ENCODE measurements around the gene CPE. TPM values are rescaled to one million over a fixed set of nuclear protein-coding genes. Genes with fewer than 3 reads are reported as not detected.

Gene CPE
- total RNA-seq, 3 donors from 2014 or later, result 106 to 129 (median 114) TPM

- H3K27me3 ChIP-seq, result no peaks in the 10 kb centered on the region
- H3K4me3 ChIP-seq, result peak overlapping the region in 1 of 3 donors; percentile 9
- intact Hi-C loops (cut with DNase I; ENCODE audit: low total_unique reads), result no loop called here
- H3K27ac ChIP-seq, result no peak overlapping the region
- H3K9me3 ChIP-seq, result no peaks in the 10 kb centered on the region
- H3K4me1 ChIP-seq, result no peaks in the 10 kb centered on the region
- no peaks in the 10 kb centered on the region for H3K36me3 ChIP-seq
- peak in 2 of 3 donors; percentile 16 to 57 for TF ChIP-seq CTCF (IDR thresholded peaks at IDR 0.05)
- no peak for TF ChIP-seq POLR2AphosphoS5 (IDR thresholded peaks at IDR 0.05)
- no peak for TF ChIP-seq POLR2A (IDR thresholded peaks at IDR 0.05)
- peak in 1 of 2 donors; percentile 55 for DNase-seq (ENCODE audit: low spot score in 2 of 2)
These were observed 114.6 kb downstream of the CPE start for GRCh38 chr4:165493359-165493758.

- Histone ChIP-seq H3K36me3 (no peaks in the 10 kb centered on the region), H3K4me3 (no peak overlapping the region), H3K9me3 (no peaks in the 10 kb centered on the region), H3K4me1 (no peaks in the 10 kb centered on the region), H3K27me3 (no peaks in the 10 kb centered on the region), H3K27ac (peak overlapping the region; percentile 60 to 88)
- intact Hi-C loops (cut with DNase I; ENCODE audit: low total_unique reads), result no loop called here
- TF ChIP-seq POLR2A (IDR thresholded peaks at IDR 0.05) (no peak), CTCF (IDR thresholded peaks at IDR 0.05) (no peak), POLR2AphosphoS5 (IDR thresholded peaks at IDR 0.05) (no peak)
- DNase-seq (ENCODE audit: low spot score in 2 of 2), result no peak
These were observed 124.4 kb downstream of the CPE start for GRCh38 chr4:165502916-165503907.

- no peaks in the 10 kb centered on the region for H3K27me3 ChIP-seq
- no peak for TF ChIP-seq CTCF (IDR thresholded peaks at IDR 0.05)
- no peak for DNase-seq (ENCODE audit: low spot score in 2 of 2)
- intact Hi-C loops (cut with DNase I; ENCODE audit: low total_unique reads), result no loop called here
- no peaks in the 10 kb centered on the region for H3K9me3 ChIP-seq
- H3K4me1 ChIP-seq, result no peaks in the 10 kb centered on the region
- H3K27ac ChIP-seq, result peak overlapping the region; percentile 60 to 88
- H3K36me3 ChIP-seq, result no peaks in the 10 kb centered on the region
- no peak overlapping the region for H3K4me3 ChIP-seq
These were observed 125.4 kb downstream of the CPE start for GRCh38 chr4:165504184-165504583.

GRCh38 chr4:165505958-165506837 is 127.4 kb downstream of the CPE start:
- H3K27ac ChIP-seq, result peak overlapping the region in 1 of 2 donors; percentile 21

More at GRCh38 chr4:165505958-165506837, 127.4 kb downstream of the CPE start:
- TF ChIP-seq CTCF (IDR thresholded peaks at IDR 0.05) (no peak), POLR2AphosphoS5 (IDR thresholded peaks at IDR 0.05) (no peak), POLR2A (IDR thresholded peaks at IDR 0.05) (no peak)
- no peak for DNase-seq (ENCODE audit: low spot score in 2 of 2)
- Histone ChIP-seq H3K27me3 (no peaks in the 10 kb centered on the region), H3K36me3 (no peaks in the 10 kb centered on the region), H3K4me1 (no peaks in the 10 kb centered on the region), H3K4me3 (no peak overlapping the region), H3K9me3 (no peaks in the 10 kb centered on the region)
- intact Hi-C loops (cut with DNase I; ENCODE audit: low total_unique reads), result no loop called here
